Activated CD8-positive, alpha-beta memory T cell treated with anti-CD3 and anti-CD28 coated beads, Interleukin-2, amount 50 U/mL, for 1 hour (primary cell): ENCODE data around the gene CZIB.
"Not testable (repeated sequence)": the region's sequence is repeated elsewhere in the genome, so short reads cannot be mapped to it uniquely, and the experiment has no call there.

ENCODE experiments used
- DNase-seq: peaks from one replicate; pipeline ENCODE4 v3.0.0-alpha.2; 2020; ENCODE audit errors: extremely low read depth

The CZIB gene

GRCh38 chr1:53238197-53239155, 18.0 kb upstream of the CZIB start, which contains the start of gene MAGOH:
TSS of gene MAGOH (minus strand) at chr1:53238518. CDS start at chr1:53238448, 70 bp downstream.
- DNase-seq: peak; percentile 76

GRCh38 chr1:53237638-53238037, 17.2 kb upstream of the CZIB start:
- no peak for DNase-seq

GRCh38 chr1:53220962-53221286, 490 bp upstream of the CZIB start:
- no peak for DNase-seq

- DNase-seq: no peak
These were observed 723 bp downstream of the CZIB start for GRCh38 chr1:53219711-53220110.

- DNase-seq: no peak
These were observed 2.2 kb downstream of the CZIB start for GRCh38 chr1:53218201-53218600.

- no peak for DNase-seq
These were observed 6.0 kb downstream of the CZIB start for GRCh38 chr1:53214376-53214940.

- DNase-seq: no peak
These were observed 9.5 kb downstream of the CZIB start for GRCh38 chr1:53210954-53211353.

GRCh38 chr1:53210352-53210751, 10.1 kb downstream of the CZIB start:
- no peak for DNase-seq

- no peak for DNase-seq
These were observed 12.7 kb downstream of the CZIB start for GRCh38 chr1:53207726-53208125.

- DNase-seq: no peak
These were observed 13.6 kb downstream of the CZIB start for GRCh38 chr1:53206735-53207379.

GRCh38 chr1:53206083-53206685, 14.2 kb downstream of the CZIB start:
- not testable (repeated sequence) for DNase-seq

- not testable (repeated sequence) for DNase-seq
These were observed 14.9 kb downstream of the CZIB start for GRCh38 chr1:53205496-53205895.

- DNase-seq: no peak
These were observed 17.0 kb downstream of the CZIB start for GRCh38 chr1:53203466-53203865.

GRCh38 chr1:53198241-53198651, 22.2 kb downstream of the CZIB start:
- DNase-seq: no peak

GRCh38 chr1:53197291-53198200, 22.9 kb downstream of the CZIB start:
- no peak for DNase-seq

- DNase-seq: peak; percentile 76
These were observed 23.7 kb downstream of the CZIB start, which contains the start of gene CPT2 for GRCh38 chr1:53196485-53197290. TSS of gene CPT2 (plus strand) at chr1:53196824. CDS start at chr1:53196944, 120 bp downstream.

GRCh38 chr1:53196017-53196484, 24.4 kb downstream of the CZIB start:
- no peak for DNase-seq

- no peak for DNase-seq
These were observed 25.0 kb downstream of the CZIB start for GRCh38 chr1:53195246-53196016.

GRCh38 chr1:53190210-53190611, 30.2 kb downstream of the CZIB start:
- no peak for DNase-seq
